A673 (cell line): ENCODE results near the gene ITFG1. TPM values are rescaled to one million over a fixed set of nuclear protein-coding genes. Genes with fewer than 3 reads are reported as not detected.

Experiments used
- BruUV-seq: library from RNA; stranded (reverse); fragments of 400-500 nt; replicated peaks from 2 replicates; lab custom pipeline; 2021; lab: Mats Ljungman, UMichigan
- CTCF ChIA-PET: fragments of 300-600 bp; sonication (Branson Sonifier 250); formaldehyde crosslinking; loops from one replicate; lab custom pipeline; 2022; ENCODE audit warnings: antibody characterized with exemption; lab: Charles Lee
- POLR2A ChIA-PET: fragments of 300-600 bp; sonication (Branson Sonifier 250); formaldehyde crosslinking; loops from one replicate; lab custom pipeline; 2022; ENCODE audit warnings: antibody characterized with exemption; ENCODE audit not compliant: low non-redundant PET; lab: Charles Lee
- DNase-seq: peaks from one replicate; pipeline ENCODE4 v3.0.0-alpha.2; 2015; ENCODE audit warnings: low spot score
- H3K27ac ChIP-seq: fragments of 200-600 bp; sonication (generic); 2 replicates; pipeline ENCODE4 v1.5.1; 2016; ENCODE audit warnings: mixed run types, low read depth, mild to moderate bottlenecking, mixed read lengths, antibody characterized with exemption, low read length; ENCODE audit not compliant: poor library complexity, severe bottlenecking
- H3K27me3 ChIP-seq: fragments of 200-600 bp; sonication (generic); replicated peaks from 2 replicates; pipeline ENCODE4 v1.6.1; 2017; ENCODE audit warnings: mixed run types, low read depth, mild to moderate bottlenecking, mixed read lengths, antibody characterized with exemption, low read length; ENCODE audit not compliant: insufficient read depth, poor library complexity
- H3K36me3 ChIP-seq: fragments of 200-600 bp; sonication (generic); 2 replicates; pipeline ENCODE4 v1.6.1; 2016; ENCODE audit warnings: mixed run types, mild to moderate bottlenecking, mixed read lengths, antibody characterized with exemption, low read length; ENCODE audit not compliant: insufficient read depth, poor library complexity, severe bottlenecking
- H3K4me1 ChIP-seq: fragments of 200-600 bp; sonication (generic); 2 replicates; pipeline ENCODE4 v1.6.1; 2017; ENCODE audit warnings: mixed run types, mild to moderate bottlenecking, mixed read lengths, antibody characterized with exemption, low read length; ENCODE audit not compliant: insufficient read depth, poor library complexity, severe bottlenecking
- H3K4me3 ChIP-seq: fragments of 200-600 bp; sonication (generic); 2 replicates; pipeline ENCODE4 v1.5.1; 2016; ENCODE audit warnings: low read depth, mixed run types, mild to moderate bottlenecking, mixed read lengths, low read length; ENCODE audit not compliant: poor library complexity, severe bottlenecking
- H3K9me3 ChIP-seq: fragments of 200-600 bp; sonication (generic); 2 replicates; pipeline ENCODE4 v1.6.1; 2016; ENCODE audit warnings: mixed run types, low read depth, mild to moderate bottlenecking, mixed read lengths, antibody characterized with exemption, low read length; ENCODE audit not compliant: poor library complexity, severe bottlenecking
- EZH2 ChIP-seq: fragments of 200-600 bp; sonication (generic); IDR thresholded peaks from 2 replicates; pipeline ENCODE4 v1.6.1; 2017; ENCODE audit warnings: borderline replicate concordance, low read depth, mild to moderate bottlenecking, mixed read lengths, antibody characterized with exemption, low read length; ENCODE audit not compliant: poor library complexity, severe bottlenecking
- intact Hi-C: fragments of 100-400 bp; cut with micrococcal nuclease; formaldehyde crosslinking; loops from one replicate; pipeline ENCODE4 v1.10.0; 2022; ENCODE audit not compliant: unreplicated experiment
- total RNA-seq: library from RNA; stranded (reverse); gene quantifications from 2 replicates; pipeline ENCODE4 v1.2.3, GENCODE V29; 2021
- TF ChIP-seq, protein P1 (sequence below): fragments of 300-800, 200-600 bp; sonication (generic); conservative IDR thresholded peaks from 2 replicates; pipeline ENCODE4 v1.5.1; 2017; ENCODE audit warnings: low read depth, mild to moderate bottlenecking, antibody characterized with exemption, low read length, moderate library complexity, mixed read lengths

Gene ITFG1
- total RNA-seq, 1 experiment from 2014 or later: 40.1 TPM

DNA sequence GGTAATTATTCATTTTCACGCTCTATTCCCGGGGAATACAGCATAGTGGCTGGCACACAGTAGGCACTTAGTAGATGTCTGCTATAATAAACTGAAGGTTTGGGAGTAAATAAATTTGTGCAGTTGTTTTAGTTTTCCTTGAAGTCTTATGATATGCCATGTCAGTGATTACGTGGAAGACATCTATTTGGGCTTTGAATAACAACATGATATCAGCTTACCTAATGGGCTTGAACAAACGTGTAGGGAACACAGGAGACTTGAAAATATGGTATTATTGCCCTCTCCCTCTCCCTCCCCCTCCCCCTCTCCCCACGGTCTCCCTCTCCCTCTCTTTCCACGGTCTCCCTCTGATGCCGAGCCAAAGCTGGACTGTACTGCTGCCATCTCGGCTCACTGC lies 280.8 kb downstream of the ITFG1 start:
- Histone ChIP-seq H3K27ac (no peak overlapping the region), H3K27me3 (no peaks in the 10 kb centered on the region), H3K9me3 (no peaks in the 10 kb centered on the region), H3K36me3 (no peaks in the 10 kb centered on the region), H3K4me1 (no peaks in the 10 kb centered on the region), H3K4me3 (no peak overlapping the region)
- DNase-seq: no peak
- BruUV-seq: no TSS peak
- intact Hi-C loops: no loop called here
- ChIA-PET CTCF (interaction anchor here (0.7 kb wide), 1 partner anchor 528 kb away, joined by 4 read pairs; no protein-coding TSS in a partner anchor), POLR2A (no interaction called here)
- TF ChIP-seq, protein P1, sequence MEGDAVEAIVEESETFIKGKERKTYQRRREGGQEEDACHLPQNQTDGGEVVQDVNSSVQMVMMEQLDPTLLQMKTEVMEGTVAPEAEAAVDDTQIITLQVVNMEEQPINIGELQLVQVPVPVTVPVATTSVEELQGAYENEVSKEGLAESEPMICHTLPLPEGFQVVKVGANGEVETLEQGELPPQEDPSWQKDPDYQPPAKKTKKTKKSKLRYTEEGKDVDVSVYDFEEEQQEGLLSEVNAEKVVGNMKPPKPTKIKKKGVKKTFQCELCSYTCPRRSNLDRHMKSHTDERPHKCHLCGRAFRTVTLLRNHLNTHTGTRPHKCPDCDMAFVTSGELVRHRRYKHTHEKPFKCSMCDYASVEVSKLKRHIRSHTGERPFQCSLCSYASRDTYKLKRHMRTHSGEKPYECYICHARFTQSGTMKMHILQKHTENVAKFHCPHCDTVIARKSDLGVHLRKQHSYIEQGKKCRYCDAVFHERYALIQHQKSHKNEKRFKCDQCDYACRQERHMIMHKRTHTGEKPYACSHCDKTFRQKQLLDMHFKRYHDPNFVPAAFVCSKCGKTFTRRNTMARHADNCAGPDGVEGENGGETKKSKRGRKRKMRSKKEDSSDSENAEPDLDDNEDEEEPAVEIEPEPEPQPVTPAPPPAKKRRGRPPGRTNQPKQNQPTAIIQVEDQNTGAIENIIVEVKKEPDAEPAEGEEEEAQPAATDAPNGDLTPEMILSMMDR: no peak
- no peak for TF ChIP-seq EZH2

DNA sequence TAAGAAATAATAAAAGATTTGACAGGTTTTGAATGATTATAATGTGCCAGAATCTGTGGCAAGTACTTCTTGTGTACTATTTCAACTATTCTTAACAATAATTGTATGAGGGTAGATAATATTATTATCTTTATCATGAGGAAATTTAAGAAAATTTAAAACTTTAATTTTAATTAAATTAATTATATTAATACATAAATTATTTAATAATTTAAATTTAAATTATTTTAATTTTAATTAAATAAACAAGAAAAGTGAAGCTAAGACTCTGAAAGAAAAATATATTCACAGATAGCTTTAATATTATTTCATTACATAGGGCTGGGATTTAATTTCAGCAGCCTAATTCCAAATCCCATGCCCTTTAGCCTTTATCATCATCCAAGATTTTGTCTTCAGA lies 285.7 kb downstream of the ITFG1 start:
- ChIA-PET POLR2A (no interaction called here), CTCF (no interaction called here)
- H3K27me3 ChIP-seq: no peaks in the 10 kb centered on the region
- BruUV-seq: no TSS peak
- TF ChIP-seq EZH2: no peak
- intact Hi-C loops: no loop called here
- DNase-seq: no peak
- H3K9me3 ChIP-seq: no peaks in the 10 kb centered on the region
- no peaks in the 10 kb centered on the region for H3K36me3 ChIP-seq
- H3K4me3 ChIP-seq: no peak overlapping the region
- H3K4me1 ChIP-seq: no peaks in the 10 kb centered on the region
- H3K27ac ChIP-seq: no peak overlapping the region

DNA sequence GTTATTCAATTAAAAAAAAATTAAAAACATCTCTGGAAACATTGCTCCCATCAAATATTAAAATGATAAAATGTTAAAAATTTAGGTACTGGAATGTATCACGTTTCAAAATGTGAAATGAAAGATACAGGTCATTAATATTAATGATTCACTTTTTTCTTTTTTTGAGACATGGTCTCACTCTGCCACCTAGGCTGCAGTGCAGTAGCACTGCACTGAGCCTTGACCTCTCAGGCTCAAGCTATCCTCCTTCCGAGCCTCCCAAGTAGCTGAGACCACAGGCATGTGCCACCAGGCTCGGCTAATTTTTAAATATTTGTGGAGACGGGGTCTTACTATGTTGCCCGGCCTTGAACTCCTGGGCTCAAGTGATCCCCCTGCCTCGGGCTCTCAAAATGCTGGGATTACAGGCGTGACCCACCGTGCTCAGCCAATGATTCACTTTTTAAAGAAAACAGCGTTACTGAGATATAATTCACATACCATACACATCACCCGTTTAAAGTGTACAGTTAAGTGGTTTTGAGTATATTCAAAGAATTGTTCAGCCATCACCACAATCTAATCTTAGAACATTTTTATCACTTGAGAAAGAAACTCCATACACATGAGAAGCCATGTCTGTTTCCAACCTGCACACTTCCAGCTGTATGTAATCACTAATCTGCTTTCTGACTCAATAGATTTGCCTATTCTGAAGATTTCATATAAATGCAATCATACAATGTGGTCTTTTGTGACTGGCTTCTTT lies 298.0 kb downstream of the ITFG1 start:
- intact Hi-C loops: no loop called here
- no peak for DNase-seq
- Histone ChIP-seq H3K4me3 (no peak overlapping the region), H3K4me1 (no peaks in the 10 kb centered on the region), H3K27me3 (no peaks in the 10 kb centered on the region), H3K9me3 (no peaks in the 10 kb centered on the region), H3K27ac (no peak overlapping the region), H3K36me3 (no peaks in the 10 kb centered on the region)
- no TSS peak for BruUV-seq
- no peak for TF ChIP-seq EZH2
- TF ChIP-seq, protein P1: no peak
- POLR2A ChIA-PET: no interaction called here
- CTCF ChIA-PET: no interaction called here
